ENCODE measurements around the gene GPR162. TPM values are rescaled to one million over a fixed set of nuclear protein-coding genes. Genes with fewer than 3 reads are reported as not detected.
"Not testable (repeated sequence)": the region's sequence is repeated elsewhere in the genome, so short reads cannot be mapped to it uniquely, and the experiment has no call there.

GPR162 gene
- total and polyA plus RNA-seq, 7 experiments from 2014 or later, result 0.30 to 10.5 (median 0.38) TPM; not detected in 2

- H3K36me3 ChIP-seq (ENCODE audit: control insufficient read depth in 2 of 3, insufficient read depth in 3 of 3, low read length in 3 of 3), result peaks cover 6 to 54% (median 7%) of the 10 kb centered on the region in 3 experiments
- DNase-seq (peak; percentile 40 to 87 (median 52)), ATAC-seq (peak; percentile 88)
- Mint-ChIP-seq H3K4me3 (peak within 1 kb of the TSS; percentile 87 to 93 (median 91)), H3K27me3 (no peaks in the 10 kb centered on the region), H3K4me1 (peaks cover 34 to 55% (median 44%) of the 10 kb centered on the region in 7 donors), H3K27ac (peak within 1 kb of the TSS; percentile 76 to 95 (median 87)), H3K9me3 (no peaks in the 10 kb centered on the region), H3K36me3 (peaks cover 0 to 54% (median 14%) of the 10 kb centered on the region in 5 donors)
- H3K27me3 ChIP-seq (ENCODE audit: control insufficient read depth in 2 of 2, insufficient read depth in 2 of 2, low read length in 2 of 2), result no peaks in the 10 kb centered on the region
- intact Hi-C loops (cut with micrococcal nuclease), result loop anchor here (1.0 to 5.0 kb wide), 7 partner anchors 15 to 225 kb away; partner anchors contain the start of genes USP5 (in 2 of the 2), C1R (in 1 of the 2), EMG1 (in 1 of the 2) and MLF2 (in 1 of the 2)
- H3K9me3 ChIP-seq (ENCODE audit: control insufficient read depth in 2 of 3, low read length in 3 of 3), result no peaks in the 10 kb centered on the region
- H3K4me1 ChIP-seq (ENCODE audit: control insufficient read depth in 2 of 2, insufficient read depth in 2 of 2, low read length in 2 of 2), result peaks cover 38 to 39% of the 10 kb centered on the region in 2 donors
- ChIA-PET CTCF (interaction anchor here (0.5 to 3.8 kb wide), 12 partner anchors 8 to 241 kb away, joined by 3 to 31 read pairs (median 4); partner anchors contain the start of genes C12orf57, CDCA3, RNU7-1 and USP5), POLR2A (interaction anchor here (1.0 to 6.5 kb wide), 20 partner anchors 15 to 241 kb away, joined by 3 to 90 read pairs (median 4); partner anchors contain the start of genes C12orf57, CDCA3, ENO2 and RNU7-1)
- H3K27ac ChIP-seq (ENCODE audit: low read depth, low read length), result peak within 1 kb of the TSS; percentile 82
- H3K4me3 ChIP-seq (ENCODE audit: low read length), result peak within 1 kb of the TSS; percentile 61
Measured at GRCh38 chr12:6867413-6868210, 46.0 kb downstream of the GPR162 start, which contains the start of gene TPI1. Gene TPI1, plus strand, starts transcription at chr12:6867531. Its CDS starts 36 bp downstream, at chr12:6867567.

GRCh38 chr12:6868211-6869048 lies 46.8 kb downstream of the GPR162 start:
- Mint-ChIP-seq H3K4me1 (peaks cover 34 to 55% (median 44%) of the 10 kb centered on the region in 7 donors), H3K9me3 (no peaks in the 10 kb centered on the region), H3K36me3 (peaks cover 0 to 53% (median 10%) of the 10 kb centered on the region in 5 donors), H3K27me3 (no peaks in the 10 kb centered on the region), H3K27ac (peak overlapping the region; percentile 74 to 90 (median 81)), H3K4me3 (peak overlapping the region; percentile 87 to 93 (median 89))
- ChIA-PET POLR2A (interaction anchor here (0.6 to 6.5 kb wide), 25 partner anchors 10 to 435 kb away, joined by 3 to 90 read pairs (median 3); partner anchors contain the start of genes C12orf57, CDCA3, ENO2 and MLF2), CTCF (interaction anchor here (0.9 to 6.9 kb wide), 16 partner anchors 9 to 244 kb away, joined by 3 to 45 read pairs (median 4); partner anchors contain the start of genes C12orf57, C1RL, CDCA3 and ENO2)
- H3K4me1 ChIP-seq (ENCODE audit: control insufficient read depth in 2 of 2, insufficient read depth in 2 of 2, low read length in 2 of 2), result peaks cover 38 to 39% of the 10 kb centered on the region in 2 donors
- H3K4me3 ChIP-seq (ENCODE audit: low read length), result peak overlapping the region; percentile 61
- DNase-seq, result peak in 1 of 9 donors; percentile 11
- peaks cover 2 to 52% (median 6%) of the 10 kb centered on the region in 3 experiments for H3K36me3 ChIP-seq (ENCODE audit: control insufficient read depth in 2 of 3, insufficient read depth in 3 of 3, low read length in 3 of 3)
- peak overlapping the region; percentile 82 for H3K27ac ChIP-seq (ENCODE audit: low read depth, low read length)
- no peak for ATAC-seq
- H3K27me3 ChIP-seq (ENCODE audit: control insufficient read depth in 2 of 2, insufficient read depth in 2 of 2, low read length in 2 of 2), result no peaks in the 10 kb centered on the region
- intact Hi-C loops (cut with micrococcal nuclease), result loop anchor here (1.0 to 5.0 kb wide), 15 partner anchors 46 to 320 kb away; partner anchors contain the start of genes C1R (in 2 of the 2), C12orf57 (in 1 of the 2), C1RL (in 1 of the 2) and ENO2 (in 1 of the 2)
- H3K9me3 ChIP-seq (ENCODE audit: control insufficient read depth in 2 of 3, low read length in 3 of 3), result no peaks in the 10 kb centered on the region

- H3K27me3 ChIP-seq (ENCODE audit: control insufficient read depth in 2 of 2, insufficient read depth in 2 of 2, low read length in 2 of 2), result no peaks in the 10 kb centered on the region
- Mint-ChIP-seq H3K36me3 (peaks cover 0 to 52% (median 9%) of the 10 kb centered on the region in 5 donors), H3K4me3 (peak overlapping the region; percentile 87 to 93 (median 89)), H3K27ac (peak overlapping the region; percentile 74 to 90 (median 80)), H3K27me3 (no peaks in the 10 kb centered on the region), H3K4me1 (peaks cover 36 to 59% (median 48%) of the 10 kb centered on the region in 7 donors), H3K9me3 (no peaks in the 10 kb centered on the region)
- DNase-seq (peak; percentile 72 to 89 (median 81)), ATAC-seq (peak; percentile 16)
- no peaks in the 10 kb centered on the region for H3K9me3 ChIP-seq (ENCODE audit: control insufficient read depth in 2 of 3, low read length in 3 of 3)
- POLR2A ChIA-PET, result interaction anchor here (0.6 to 6.5 kb wide), 26 partner anchors 8 to 436 kb away, joined by 3 to 90 read pairs (median 4); partner anchors contain the start of genes C12orf57, CDCA3, MLF2 and P3H3
- H3K4me1 ChIP-seq (ENCODE audit: control insufficient read depth in 2 of 2, insufficient read depth in 2 of 2, low read length in 2 of 2), result peaks cover 39 to 42% of the 10 kb centered on the region in 2 donors
- intact Hi-C loops (cut with micrococcal nuclease), result loop anchor here (1.0 to 5.0 kb wide), 16 partner anchors 45 to 1828 kb away; partner anchors contain the start of genes C1R (in 2 of the 2), C12orf57 (in 1 of the 2), C1RL (in 1 of the 2) and ENO2 (in 1 of the 2)
- H3K36me3 ChIP-seq (ENCODE audit: control insufficient read depth in 2 of 3, insufficient read depth in 3 of 3, low read length in 3 of 3), result peaks cover 0 to 43% (median 6%) of the 10 kb centered on the region in 3 experiments
- H3K27ac ChIP-seq (ENCODE audit: low read depth, low read length), result peak overlapping the region; percentile 82
- CTCF ChIA-PET, result interaction anchor here (0.6 to 6.9 kb wide), 27 partner anchors 9 to 243 kb away, joined by 3 to 45 read pairs (median 4); partner anchors contain the start of genes C12orf57, C1RL, CDCA3 and ENO2
- no peak overlapping the region for H3K4me3 ChIP-seq (ENCODE audit: low read length)
Measured at GRCh38 chr12:6869049-6870021, 47.7 kb downstream of the GPR162 start.

GRCh38 chr12:6870304-6870703 lies 48.7 kb downstream of the GPR162 start:
- Histone ChIP-seq H3K4me1 (ENCODE audit: control insufficient read depth in 2 of 2, insufficient read depth in 2 of 2, low read length in 2 of 2) (peaks cover 39 to 42% of the 10 kb centered on the region in 2 donors), H3K27ac (ENCODE audit: low read depth, low read length) (peak overlapping the region; percentile 77), H3K36me3 (ENCODE audit: control insufficient read depth in 2 of 3, insufficient read depth in 3 of 3, low read length in 3 of 3) (peaks cover 3 to 33% (median 6%) of the 10 kb centered on the region in 3 experiments)
- not testable (repeated sequence) for H3K9me3 ChIP-seq (ENCODE audit: control insufficient read depth in 2 of 3, low read length in 3 of 3); H3K4me3 ChIP-seq (ENCODE audit: low read length); H3K9me3 Mint-ChIP-seq; DNase-seq; H3K27me3 Mint-ChIP-seq; H3K27me3 ChIP-seq (ENCODE audit: control insufficient read depth in 2 of 2, insufficient read depth in 2 of 2, low read length in 2 of 2); ATAC-seq
- Mint-ChIP-seq H3K4me1 (peaks cover 36 to 62% (median 53%) of the 10 kb centered on the region in 7 donors), H3K36me3 (peaks cover 0 to 49% (median 5%) of the 10 kb centered on the region in 5 donors), H3K4me3 (peak overlapping the region in 8 of 10 donors; percentile 14 to 95 (median 60)), H3K27ac (peak overlapping the region in 8 of 9 donors; percentile 40 to 94 (median 66))
- intact Hi-C loops (cut with micrococcal nuclease), result loop anchor here in 1 of 2 donors (5.0 kb wide), 2 partner anchors 378 to 1827 kb away; partner anchors contain the start of genes MRPL51, NCAPD2 and RIMKLB
- ChIA-PET POLR2A (interaction anchor here (0.6 to 4.4 kb wide), 5 partner anchors 9 to 75 kb away, joined by 3 to 46 read pairs (median 4); partner anchors contain the start of genes C12orf57, RNU7-1 and USP5), CTCF (interaction anchor here (0.5 to 6.9 kb wide), 12 partner anchors 15 to 238 kb away, joined by 3 to 45 read pairs (median 5); partner anchors contain the start of genes C12orf57, C1RL, CDCA3 and RNU7-1)
